Measurements from ENCODE around the gene CCNY.
"Not testable (repeated sequence)": the region's sequence is repeated elsewhere in the genome, so short reads cannot be mapped to it uniquely, and the experiment has no call there.

CCNY gene

DNA sequence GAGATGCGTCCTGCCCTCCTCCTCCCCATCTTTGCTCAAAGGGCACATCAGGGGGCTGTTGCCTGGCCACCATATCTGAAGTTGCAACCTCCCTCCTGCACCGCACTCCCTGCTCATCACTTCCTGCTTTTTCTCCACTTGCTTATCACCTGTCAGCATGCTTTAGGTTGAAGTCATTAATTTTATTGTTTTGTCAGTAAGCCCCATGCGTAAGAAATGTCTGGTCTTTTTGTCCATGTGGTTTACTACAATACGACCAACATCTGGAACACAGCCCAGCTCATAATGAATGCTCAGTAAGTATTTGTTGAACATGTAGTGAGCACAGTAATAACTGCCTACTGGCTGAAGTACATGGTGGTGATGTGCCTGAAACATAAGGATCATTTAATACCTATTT lies 197.3 kb downstream of the CCNY start:
- TF ChIP-seq, protein P1, sequence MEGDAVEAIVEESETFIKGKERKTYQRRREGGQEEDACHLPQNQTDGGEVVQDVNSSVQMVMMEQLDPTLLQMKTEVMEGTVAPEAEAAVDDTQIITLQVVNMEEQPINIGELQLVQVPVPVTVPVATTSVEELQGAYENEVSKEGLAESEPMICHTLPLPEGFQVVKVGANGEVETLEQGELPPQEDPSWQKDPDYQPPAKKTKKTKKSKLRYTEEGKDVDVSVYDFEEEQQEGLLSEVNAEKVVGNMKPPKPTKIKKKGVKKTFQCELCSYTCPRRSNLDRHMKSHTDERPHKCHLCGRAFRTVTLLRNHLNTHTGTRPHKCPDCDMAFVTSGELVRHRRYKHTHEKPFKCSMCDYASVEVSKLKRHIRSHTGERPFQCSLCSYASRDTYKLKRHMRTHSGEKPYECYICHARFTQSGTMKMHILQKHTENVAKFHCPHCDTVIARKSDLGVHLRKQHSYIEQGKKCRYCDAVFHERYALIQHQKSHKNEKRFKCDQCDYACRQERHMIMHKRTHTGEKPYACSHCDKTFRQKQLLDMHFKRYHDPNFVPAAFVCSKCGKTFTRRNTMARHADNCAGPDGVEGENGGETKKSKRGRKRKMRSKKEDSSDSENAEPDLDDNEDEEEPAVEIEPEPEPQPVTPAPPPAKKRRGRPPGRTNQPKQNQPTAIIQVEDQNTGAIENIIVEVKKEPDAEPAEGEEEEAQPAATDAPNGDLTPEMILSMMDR (IDR thresholded peaks at IDR 0.05; ENCODE audit: control insufficient read depth, extremely low read depth, insufficient read depth): no peak
- DNase-seq (ENCODE audit: low read depth): peak; percentile 26
- H3K4me3 ChIP-seq (ENCODE audit: low read depth, low read length): no peak overlapping the region

DNA sequence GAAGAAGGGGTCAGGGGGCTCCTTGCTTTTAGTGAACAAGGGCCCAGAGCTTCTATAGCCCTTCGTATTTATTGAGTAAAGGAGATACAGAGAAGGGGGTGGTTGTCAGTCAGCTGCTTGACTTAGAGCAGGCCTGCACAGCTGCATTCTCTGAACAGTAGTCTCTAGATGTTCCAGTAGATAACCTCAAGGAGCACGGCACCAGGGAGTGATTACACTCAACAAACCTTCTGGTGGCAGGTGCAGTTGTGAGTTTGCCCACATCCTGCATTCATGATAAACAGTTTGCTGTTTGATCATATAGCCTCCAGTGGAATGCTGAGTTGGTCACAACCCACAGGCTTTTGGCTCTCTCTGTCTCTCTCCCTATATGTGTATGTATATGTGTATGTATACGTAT lies 198.8 kb downstream of the CCNY start:
- TF ChIP-seq, protein P1 (IDR thresholded peaks at IDR 0.05; ENCODE audit: control insufficient read depth, extremely low read depth, insufficient read depth): no peak
- no peak overlapping the region for H3K4me3 ChIP-seq (ENCODE audit: low read depth, low read length)
- DNase-seq (ENCODE audit: low read depth): no peak

DNA sequence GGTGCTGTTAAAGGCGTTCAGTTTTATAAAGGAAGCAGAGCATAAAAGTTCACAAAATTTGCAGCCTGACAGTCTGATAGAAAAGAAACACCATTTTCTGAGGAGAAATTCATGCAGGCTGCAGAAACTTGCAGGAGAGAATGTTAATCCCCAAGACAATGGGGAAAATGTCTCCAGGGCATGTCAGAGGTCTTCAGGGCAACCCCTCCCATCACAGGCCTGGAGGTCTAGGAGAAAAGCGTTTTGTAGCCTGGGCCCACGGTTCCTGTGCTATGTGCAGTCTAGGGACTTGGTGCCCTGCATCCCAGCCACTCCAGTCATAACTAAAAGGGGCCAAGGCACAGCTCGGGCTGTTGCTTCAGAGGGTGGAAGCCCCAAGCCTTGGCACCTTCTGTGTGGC lies 200.5 kb downstream of the CCNY start:
- no peak overlapping the region for H3K4me3 ChIP-seq (ENCODE audit: low read depth, low read length)
- DNase-seq (ENCODE audit: low read depth): no peak
- TF ChIP-seq, protein P1 (IDR thresholded peaks at IDR 0.05; ENCODE audit: control insufficient read depth, extremely low read depth, insufficient read depth): no peak

DNA sequence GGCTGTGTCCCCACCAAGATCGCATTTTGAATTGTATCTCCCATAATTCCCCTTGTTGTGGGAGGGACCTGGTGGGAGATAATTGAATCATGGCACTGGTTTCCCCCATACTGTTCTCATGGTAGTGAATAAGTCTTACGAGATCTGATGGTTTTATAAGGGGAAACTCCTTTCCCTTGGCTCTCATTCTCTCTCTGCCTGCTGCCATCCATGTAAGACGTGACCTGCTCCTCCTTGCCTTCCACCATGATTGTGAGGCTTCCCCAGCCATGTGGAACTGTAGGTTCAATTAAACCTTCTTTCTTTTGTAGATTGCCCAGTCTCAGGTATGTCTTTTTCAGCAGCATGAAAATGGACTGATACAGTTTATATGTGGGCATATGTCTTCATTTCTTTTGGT lies 201.6 kb downstream of the CCNY start:
- not testable (repeated sequence) for H3K4me3 ChIP-seq (ENCODE audit: low read depth, low read length); DNase-seq (ENCODE audit: low read depth)

- TF ChIP-seq, protein P1 (IDR thresholded peaks at IDR 0.05; ENCODE audit: control insufficient read depth, extremely low read depth, insufficient read depth): no peak
- no peak overlapping the region for H3K4me3 ChIP-seq (ENCODE audit: low read depth, low read length)
- no peak for DNase-seq (ENCODE audit: low read depth)
Observed at GRCh38 chr10:35540296-35541164, 204.2 kb downstream of the CCNY start.

- TF ChIP-seq, protein P1 (IDR thresholded peaks at IDR 0.05; ENCODE audit: control insufficient read depth, extremely low read depth, insufficient read depth): no peak
- H3K4me3 ChIP-seq (ENCODE audit: low read depth, low read length): no peak overlapping the region
- no peak for DNase-seq (ENCODE audit: low read depth)
Observed at GRCh38 chr10:35541720-35542119, 205.4 kb downstream of the CCNY start.

GRCh38 chr10:35542303-35542702 lies 206.0 kb downstream of the CCNY start:
- no peak for DNase-seq (ENCODE audit: low read depth)
- TF ChIP-seq, protein P1 (IDR thresholded peaks at IDR 0.05; ENCODE audit: control insufficient read depth, extremely low read depth, insufficient read depth): no peak

More at GRCh38 chr10:35542303-35542702, 206.0 kb downstream of the CCNY start:
- H3K4me3 ChIP-seq (ENCODE audit: low read depth, low read length): no peak overlapping the region

All from LNCaP clone FGC (cell line).